Measurements from ENCODE around the gene LSM7. TPM values are rescaled to one million over a fixed set of nuclear protein-coding genes. Genes with fewer than 3 reads are reported as not detected.

Gene LSM7
- total and polyA plus RNA-seq, 9 of the 15 experiments (the other 6 are each of a cell fraction or from before 2014, with no cell fraction given) = 40.5 to 690 (median 265) TPM

- TF ChIP-seq CUX1 (CRISPR knock-in tag; IDR thresholded peaks at IDR 0.05) (no peak), GABPA (tag; conservative IDR thresholded peaks at IDR 0.05; ENCODE audit: low read depth) (peak; percentile 74), TRIM24 (IDR thresholded peaks at IDR 0.05) (peak in 1 of 2 experiments; percentile 41; a peak in 1 of 4 replicates), ZFX (CRISPR knock-in tag; IDR thresholded peaks at IDR 0.05) (peak; percentile 53), BCOR (IDR thresholded peaks at IDR 0.05) (peak; percentile 58; the same call in 1 of the 2 replicates)
- TF ChIP-seq, protein P1, sequence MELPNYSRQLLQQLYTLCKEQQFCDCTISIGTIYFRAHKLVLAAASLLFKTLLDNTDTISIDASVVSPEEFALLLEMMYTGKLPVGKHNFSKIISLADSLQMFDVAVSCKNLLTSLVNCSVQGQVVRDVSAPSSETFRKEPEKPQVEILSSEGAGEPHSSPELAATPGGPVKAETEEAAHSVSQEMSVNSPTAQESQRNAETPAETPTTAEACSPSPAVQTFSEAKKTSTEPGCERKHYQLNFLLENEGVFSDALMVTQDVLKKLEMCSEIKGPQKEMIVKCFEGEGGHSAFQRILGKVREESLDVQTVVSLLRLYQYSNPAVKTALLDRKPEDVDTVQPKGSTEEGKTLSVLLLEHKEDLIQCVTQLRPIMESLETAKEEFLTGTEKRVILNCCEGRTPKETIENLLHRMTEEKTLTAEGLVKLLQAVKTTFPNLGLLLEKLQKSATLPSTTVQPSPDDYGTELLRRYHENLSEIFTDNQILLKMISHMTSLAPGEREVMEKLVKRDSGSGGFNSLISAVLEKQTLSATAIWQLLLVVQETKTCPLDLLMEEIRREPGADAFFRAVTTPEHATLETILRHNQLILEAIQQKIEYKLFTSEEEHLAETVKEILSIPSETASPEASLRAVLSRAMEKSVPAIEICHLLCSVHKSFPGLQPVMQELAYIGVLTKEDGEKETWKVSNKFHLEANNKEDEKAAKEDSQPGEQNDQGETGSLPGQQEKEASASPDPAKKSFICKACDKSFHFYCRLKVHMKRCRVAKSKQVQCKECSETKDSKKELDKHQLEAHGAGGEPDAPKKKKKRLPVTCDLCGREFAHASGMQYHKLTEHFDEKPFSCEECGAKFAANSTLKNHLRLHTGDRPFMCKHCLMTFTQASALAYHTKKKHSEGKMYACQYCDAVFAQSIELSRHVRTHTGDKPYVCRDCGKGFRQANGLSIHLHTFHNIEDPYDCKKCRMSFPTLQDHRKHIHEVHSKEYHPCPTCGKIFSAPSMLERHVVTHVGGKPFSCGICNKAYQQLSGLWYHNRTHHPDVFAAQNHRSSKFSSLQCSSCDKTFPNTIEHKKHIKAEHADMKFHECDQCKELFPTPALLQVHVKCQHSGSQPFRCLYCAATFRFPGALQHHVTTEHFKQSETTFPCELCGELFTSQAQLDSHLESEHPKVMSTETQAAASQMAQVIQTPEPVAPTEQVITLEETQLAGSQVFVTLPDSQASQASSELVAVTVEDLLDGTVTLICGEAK (IDR thresholded peaks at IDR 0.05) = peak; percentile 75
- TF ChIP-seq, protein P1 (CRISPR knock-in tag; IDR thresholded peaks at IDR 0.05) = no peak
These were observed 38.5 kb downstream of the LSM7 start (continued) for GRCh38 chr19:2289714-2290435.

Data from K562 (cell line).